ENCODE measurements around the gene ACTL7A.

Gene ACTL7A

GRCh38 chr9:108876425-108876824 lies 14.4 kb downstream of the ACTL7A start:
- H3F3A ChIP-seq (ENCODE audit: low read depth) = no peaks in the 10 kb centered on the region
- H3K27me3 ChIP-seq (ENCODE audit: insufficient read depth, low read length, poor library complexity, severe bottlenecking) = no peaks in the 10 kb centered on the region
- H3K9ac ChIP-seq (ENCODE audit: low read depth, low read length, poor library complexity, severe bottlenecking) = no peak overlapping the region
- no peaks in the 10 kb centered on the region for H3K4me1 ChIP-seq (ENCODE audit: insufficient read depth, low read length, poor library complexity, severe bottlenecking)
- no peak overlapping the region for H3K4me2 ChIP-seq (ENCODE audit: low read depth, low read length, poor library complexity, severe bottlenecking)
- no peaks in the 10 kb centered on the region for H3K9me2 ChIP-seq (replicated peaks; ENCODE audit: low read depth, low read length)
- no peaks in the 10 kb centered on the region for H3K9me3 ChIP-seq (ENCODE audit: insufficient read depth, low read depth, low read length)
- H3K4me3 ChIP-seq (ENCODE audit: low read length, poor library complexity, severe bottlenecking) = no peak overlapping the region
- TF ChIP-seq, protein P1, sequence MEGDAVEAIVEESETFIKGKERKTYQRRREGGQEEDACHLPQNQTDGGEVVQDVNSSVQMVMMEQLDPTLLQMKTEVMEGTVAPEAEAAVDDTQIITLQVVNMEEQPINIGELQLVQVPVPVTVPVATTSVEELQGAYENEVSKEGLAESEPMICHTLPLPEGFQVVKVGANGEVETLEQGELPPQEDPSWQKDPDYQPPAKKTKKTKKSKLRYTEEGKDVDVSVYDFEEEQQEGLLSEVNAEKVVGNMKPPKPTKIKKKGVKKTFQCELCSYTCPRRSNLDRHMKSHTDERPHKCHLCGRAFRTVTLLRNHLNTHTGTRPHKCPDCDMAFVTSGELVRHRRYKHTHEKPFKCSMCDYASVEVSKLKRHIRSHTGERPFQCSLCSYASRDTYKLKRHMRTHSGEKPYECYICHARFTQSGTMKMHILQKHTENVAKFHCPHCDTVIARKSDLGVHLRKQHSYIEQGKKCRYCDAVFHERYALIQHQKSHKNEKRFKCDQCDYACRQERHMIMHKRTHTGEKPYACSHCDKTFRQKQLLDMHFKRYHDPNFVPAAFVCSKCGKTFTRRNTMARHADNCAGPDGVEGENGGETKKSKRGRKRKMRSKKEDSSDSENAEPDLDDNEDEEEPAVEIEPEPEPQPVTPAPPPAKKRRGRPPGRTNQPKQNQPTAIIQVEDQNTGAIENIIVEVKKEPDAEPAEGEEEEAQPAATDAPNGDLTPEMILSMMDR (conservative IDR thresholded peaks at IDR 0.05; ENCODE audit: low read length) = no peak
- no peak for TF ChIP-seq EZH2phosphoT487 (IDR thresholded peaks at IDR 0.05; ENCODE audit: borderline replicate concordance)
- no peak overlapping the region for H2AFZ ChIP-seq (ENCODE audit: low read length)
- H3K79me2 ChIP-seq (ENCODE audit: insufficient read depth, low read length) = no peaks in the 10 kb centered on the region
- peaks cover 74% of the 10 kb centered on the region; the same call in 1 of the 2 replicates for H3K36me3 ChIP-seq (ENCODE audit: insufficient read depth, low read length)
- H4K20me1 ChIP-seq (ENCODE audit: insufficient read depth, low read length, poor library complexity, severe bottlenecking) = no peaks in the 10 kb centered on the region

DNA sequence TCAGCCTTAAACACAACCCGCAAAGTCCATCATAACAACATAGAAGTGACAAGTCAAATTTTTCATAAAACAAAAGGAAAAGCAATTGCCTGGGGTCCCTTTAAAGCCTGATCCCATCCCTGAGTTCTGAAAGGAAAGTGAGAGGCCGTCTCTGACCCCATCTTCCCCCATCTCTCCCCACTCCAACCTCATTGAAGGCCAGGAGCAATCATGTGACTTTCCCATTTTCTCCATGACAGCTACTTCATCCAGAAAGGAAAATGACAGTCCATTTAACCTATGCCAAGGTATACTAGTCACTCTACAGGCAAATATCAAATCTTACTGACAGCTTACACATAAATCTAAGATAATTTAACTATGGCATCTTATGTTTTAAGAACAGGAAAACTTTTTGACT lies 15.5 kb downstream of the ACTL7A start:
- TF ChIP-seq, protein P1 (conservative IDR thresholded peaks at IDR 0.05; ENCODE audit: low read length) = no peak
- TF ChIP-seq EZH2phosphoT487 (IDR thresholded peaks at IDR 0.05; ENCODE audit: borderline replicate concordance) = no peak
- Histone ChIP-seq H4K20me1 (ENCODE audit: insufficient read depth, low read length, poor library complexity, severe bottlenecking) (no peaks in the 10 kb centered on the region), H3K27me3 (ENCODE audit: insufficient read depth, low read length, poor library complexity, severe bottlenecking) (no peaks in the 10 kb centered on the region), H2AFZ (ENCODE audit: low read length) (no peak overlapping the region), H3K79me2 (ENCODE audit: insufficient read depth, low read length) (no peaks in the 10 kb centered on the region), H3F3A (ENCODE audit: low read depth) (no peaks in the 10 kb centered on the region), H3K9me2 (replicated peaks; ENCODE audit: low read depth, low read length) (no peaks in the 10 kb centered on the region), H3K9ac (ENCODE audit: low read depth, low read length, poor library complexity, severe bottlenecking) (no peak overlapping the region), H3K4me2 (ENCODE audit: low read depth, low read length, poor library complexity, severe bottlenecking) (no peak overlapping the region), H3K4me3 (ENCODE audit: low read length, poor library complexity, severe bottlenecking) (no peak overlapping the region), H3K4me1 (ENCODE audit: insufficient read depth, low read length, poor library complexity, severe bottlenecking) (no peaks in the 10 kb centered on the region), H3K36me3 (ENCODE audit: insufficient read depth, low read length) (peaks cover 65% of the 10 kb centered on the region; the same call in 1 of the 2 replicates), H3K9me3 (ENCODE audit: insufficient read depth, low read depth, low read length) (no peaks in the 10 kb centered on the region)

- no peaks in the 10 kb centered on the region for H3K9me2 ChIP-seq (replicated peaks; ENCODE audit: low read depth, low read length)
- H3K9ac ChIP-seq (ENCODE audit: low read depth, low read length, poor library complexity, severe bottlenecking) = no peak overlapping the region
- H3K79me2 ChIP-seq (ENCODE audit: insufficient read depth, low read length) = no peaks in the 10 kb centered on the region
- no peaks in the 10 kb centered on the region for H3F3A ChIP-seq (ENCODE audit: low read depth)
- no peak for TF ChIP-seq EZH2phosphoT487 (IDR thresholded peaks at IDR 0.05; ENCODE audit: borderline replicate concordance)
- TF ChIP-seq, protein P1 (conservative IDR thresholded peaks at IDR 0.05; ENCODE audit: low read length) = no peak
- no peaks in the 10 kb centered on the region for H4K20me1 ChIP-seq (ENCODE audit: insufficient read depth, low read length, poor library complexity, severe bottlenecking)
- peaks cover 39% of the 10 kb centered on the region; the same call in 1 of the 2 replicates for H3K36me3 ChIP-seq (ENCODE audit: insufficient read depth, low read length)
- no peaks in the 10 kb centered on the region for H3K9me3 ChIP-seq (ENCODE audit: insufficient read depth, low read depth, low read length)
- H3K4me2 ChIP-seq (ENCODE audit: low read depth, low read length, poor library complexity, severe bottlenecking) = no peak overlapping the region
- no peak overlapping the region for H3K4me3 ChIP-seq (ENCODE audit: low read length, poor library complexity, severe bottlenecking)
- H2AFZ ChIP-seq (ENCODE audit: low read length) = no peak overlapping the region
- H3K4me1 ChIP-seq (ENCODE audit: insufficient read depth, low read length, poor library complexity, severe bottlenecking) = no peaks in the 10 kb centered on the region
- no peaks in the 10 kb centered on the region for H3K27me3 ChIP-seq (ENCODE audit: insufficient read depth, low read length, poor library complexity, severe bottlenecking)
Observed at GRCh38 chr9:108880738-108881316, 18.8 kb downstream of the ACTL7A start.
